ENCODE measurements around the gene CLEC17A.

- TF ChIP-seq CTCF (IDR thresholded peaks at IDR 0.05) (no peak), POLR2A (IDR thresholded peaks at IDR 0.05) (no peak)
Measured at GRCh38 chr19:14542711-14543328, 40.1 kb upstream of the CLEC17A start.
